ENCODE measurements around the gene ANG.

Gene ANG

DNA sequence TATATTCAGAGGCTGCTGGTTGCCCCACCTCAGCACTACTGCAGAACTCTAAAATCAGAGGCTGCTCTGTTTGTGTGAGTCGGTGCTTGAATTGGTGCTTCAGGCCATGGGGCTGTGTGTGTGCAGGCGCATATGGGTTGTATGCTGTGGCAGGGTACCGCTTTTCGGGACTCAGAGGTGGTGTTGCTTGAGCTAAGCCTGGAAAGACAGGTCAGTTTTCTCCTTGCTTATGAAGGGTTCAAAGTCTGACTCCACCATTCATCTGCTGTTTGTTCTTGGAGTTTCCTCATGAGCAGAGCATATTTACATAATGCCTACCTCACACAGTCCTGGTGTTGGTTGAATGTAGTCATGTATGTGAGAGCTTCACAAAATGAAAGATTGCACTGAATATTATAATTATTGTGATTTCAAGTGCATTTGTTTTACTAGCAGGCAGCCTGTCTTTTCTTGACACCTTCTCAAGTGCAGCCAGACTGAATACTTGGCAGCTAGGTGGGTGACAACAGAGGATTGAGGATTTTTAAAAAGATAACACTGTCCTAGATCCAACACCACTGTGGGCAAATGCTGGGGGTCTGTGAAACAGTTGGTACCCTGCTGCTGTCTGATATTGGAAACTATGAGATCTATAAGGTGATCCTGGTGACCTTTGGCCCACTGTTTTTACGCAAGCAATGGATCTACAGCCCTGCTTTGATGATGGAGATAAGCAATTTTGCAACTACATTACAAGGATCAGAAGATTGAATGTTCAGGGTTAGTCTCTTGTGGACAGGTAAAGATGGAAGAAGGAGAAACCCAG lies 1.0 kb upstream of the ANG start:
- no peak for DNase-seq (ENCODE audit: low spot score)
- Histone ChIP-seq H3K27ac (no peak overlapping the region), H3K4me3 (no peak overlapping the region)
- TF ChIP-seq, protein P1, sequence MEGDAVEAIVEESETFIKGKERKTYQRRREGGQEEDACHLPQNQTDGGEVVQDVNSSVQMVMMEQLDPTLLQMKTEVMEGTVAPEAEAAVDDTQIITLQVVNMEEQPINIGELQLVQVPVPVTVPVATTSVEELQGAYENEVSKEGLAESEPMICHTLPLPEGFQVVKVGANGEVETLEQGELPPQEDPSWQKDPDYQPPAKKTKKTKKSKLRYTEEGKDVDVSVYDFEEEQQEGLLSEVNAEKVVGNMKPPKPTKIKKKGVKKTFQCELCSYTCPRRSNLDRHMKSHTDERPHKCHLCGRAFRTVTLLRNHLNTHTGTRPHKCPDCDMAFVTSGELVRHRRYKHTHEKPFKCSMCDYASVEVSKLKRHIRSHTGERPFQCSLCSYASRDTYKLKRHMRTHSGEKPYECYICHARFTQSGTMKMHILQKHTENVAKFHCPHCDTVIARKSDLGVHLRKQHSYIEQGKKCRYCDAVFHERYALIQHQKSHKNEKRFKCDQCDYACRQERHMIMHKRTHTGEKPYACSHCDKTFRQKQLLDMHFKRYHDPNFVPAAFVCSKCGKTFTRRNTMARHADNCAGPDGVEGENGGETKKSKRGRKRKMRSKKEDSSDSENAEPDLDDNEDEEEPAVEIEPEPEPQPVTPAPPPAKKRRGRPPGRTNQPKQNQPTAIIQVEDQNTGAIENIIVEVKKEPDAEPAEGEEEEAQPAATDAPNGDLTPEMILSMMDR (IDR thresholded peaks at IDR 0.05) = no peak

DNA sequence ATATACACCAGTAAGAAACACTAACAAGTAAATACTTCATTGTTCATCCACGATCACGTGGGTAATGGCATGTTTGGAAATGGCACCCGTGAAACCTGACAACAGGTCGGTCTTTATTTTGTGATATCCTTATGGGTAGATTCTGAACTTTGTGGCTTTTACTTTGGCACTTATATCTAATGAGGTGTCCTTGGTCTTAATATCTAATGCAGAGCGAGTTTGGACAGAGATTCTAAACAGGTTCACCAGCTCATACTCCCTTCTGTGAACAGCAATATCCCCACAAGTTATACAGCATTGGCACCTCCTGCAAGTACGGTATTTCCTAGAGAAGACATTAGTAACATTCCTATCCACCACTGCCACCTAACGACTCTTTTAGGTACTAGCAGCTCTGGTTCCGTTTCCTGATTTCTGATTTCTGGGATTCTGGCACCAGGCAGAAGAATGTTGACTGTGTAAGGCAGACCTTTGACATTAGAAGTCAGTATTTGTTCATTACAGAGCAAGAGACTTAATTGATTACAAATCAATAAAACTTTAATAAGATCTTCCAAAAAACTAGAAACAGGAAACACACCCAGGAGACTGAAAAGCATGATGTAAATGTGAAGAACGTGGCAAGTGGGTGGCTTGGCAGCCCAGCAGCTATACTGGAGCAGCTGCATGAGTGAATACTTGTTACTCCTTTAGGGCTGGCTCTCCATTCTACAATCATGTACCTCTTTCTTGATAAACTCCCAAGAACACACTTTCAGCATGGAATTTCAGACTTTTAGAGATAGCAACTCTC lies 2.5 kb downstream of the ANG start:
- Histone ChIP-seq H3K27ac (no peak overlapping the region), H3K4me3 (no peak overlapping the region)
- TF ChIP-seq, protein P1 (IDR thresholded peaks at IDR 0.05) = peak; percentile 58
- DNase-seq (ENCODE audit: low spot score) = no peak

DNA sequence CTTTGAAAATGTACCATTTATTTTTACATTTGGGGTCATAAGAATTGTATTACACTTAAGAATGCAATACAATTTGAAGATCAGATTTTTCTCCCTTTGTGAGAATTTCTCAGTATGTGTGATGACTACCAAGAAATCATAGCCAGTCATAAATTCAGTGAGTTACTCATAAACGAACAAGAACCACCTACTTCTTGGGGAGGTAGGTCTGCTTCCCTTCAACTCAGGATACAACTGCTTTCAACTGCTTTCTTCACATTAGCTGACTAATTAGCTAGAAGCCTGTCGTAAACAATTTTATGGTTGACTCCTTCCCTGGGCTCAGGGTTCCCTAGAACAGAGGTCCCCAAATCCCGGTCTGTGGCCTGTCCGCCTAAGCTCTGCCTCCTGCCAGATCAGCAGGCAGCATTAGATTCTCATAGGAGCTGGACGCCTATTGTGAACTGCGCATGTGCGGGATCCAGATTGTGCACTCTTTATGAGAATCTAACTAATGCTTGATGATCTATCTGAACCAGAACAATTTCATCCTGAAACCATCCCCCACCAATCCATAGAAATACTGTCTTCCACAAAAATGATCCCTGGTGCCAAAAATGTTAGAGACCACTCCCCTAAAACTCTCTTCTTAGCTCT lies 3.7 kb downstream of the ANG start:
- no peak overlapping the region for H3K4me3 ChIP-seq
- no peak overlapping the region for H3K27ac ChIP-seq
- no peak for DNase-seq (ENCODE audit: low spot score)
- TF ChIP-seq, protein P1 (IDR thresholded peaks at IDR 0.05) = no peak

GRCh38 chr14:20696764-20697163 lies 8.2 kb downstream of the ANG start:
- no peak overlapping the region for H3K27ac ChIP-seq
- DNase-seq (ENCODE audit: low spot score) = no peak
- TF ChIP-seq, protein P1 (IDR thresholded peaks at IDR 0.05) = no peak
- H3K4me3 ChIP-seq = no peak overlapping the region

DNA sequence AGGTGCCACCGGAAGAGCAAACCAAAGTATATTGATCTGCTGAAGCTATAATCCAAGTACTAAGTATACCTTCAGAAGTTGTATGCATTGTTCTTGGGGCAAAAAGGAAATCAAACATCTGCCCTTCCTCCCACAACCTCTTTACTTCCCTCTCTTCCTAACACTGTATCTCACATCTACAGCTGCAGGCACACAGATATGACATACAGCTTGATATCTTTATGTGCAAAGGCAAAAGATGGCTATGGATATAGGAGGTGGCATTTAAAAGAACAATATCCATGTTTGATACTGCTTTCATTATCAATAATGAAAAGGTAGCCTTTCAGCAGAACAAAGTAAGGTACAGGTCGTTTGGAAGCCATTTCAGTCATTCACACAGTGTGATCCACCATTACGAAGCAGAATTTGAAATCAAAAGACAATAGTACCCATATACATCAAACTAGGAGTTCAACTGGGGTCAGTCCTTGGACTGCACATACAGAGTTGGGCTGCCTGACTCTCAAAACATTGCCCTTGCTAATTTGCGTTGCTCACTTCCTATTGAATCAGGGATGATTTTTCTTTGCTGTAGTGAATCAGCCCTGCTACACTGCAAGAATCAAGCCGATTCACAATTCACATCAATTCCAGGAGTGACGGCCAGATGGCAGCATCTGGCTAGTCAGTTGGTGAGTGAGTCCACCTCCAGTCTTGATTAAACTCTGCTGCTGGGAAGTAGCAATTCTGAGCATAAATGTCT lies 8.9 kb downstream of the ANG start:
- Histone ChIP-seq H3K4me3 (no peak overlapping the region), H3K27ac (no peak overlapping the region)
- TF ChIP-seq, protein P1 (IDR thresholded peaks at IDR 0.05) = peak; percentile 46
- no peak for DNase-seq (ENCODE audit: low spot score)

DNA sequence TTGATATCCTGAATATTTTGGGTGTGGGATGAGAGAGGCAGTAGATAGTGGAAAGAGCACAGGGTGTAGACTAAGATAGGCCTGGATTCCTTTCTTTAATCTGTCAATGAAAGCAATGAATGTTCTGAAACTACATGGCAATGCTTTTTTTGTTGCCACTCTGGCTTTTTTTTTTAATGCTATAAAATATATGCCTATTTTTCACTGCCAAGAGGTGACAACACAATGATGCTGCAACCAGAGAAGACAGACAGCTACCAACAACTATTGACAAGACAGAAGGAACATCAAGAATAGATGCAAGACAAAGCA lies 9.4 kb downstream of the ANG start:
- TF ChIP-seq, protein P1 (IDR thresholded peaks at IDR 0.05) = no peak
- DNase-seq (ENCODE audit: low spot score) = no peak
- Histone ChIP-seq H3K4me3 (no peak overlapping the region), H3K27ac (no peak overlapping the region)

Data from coronary artery (tissue), 2 donors.